Measurements from ENCODE around the gene BICRA. TPM values are rescaled to one million over a fixed set of nuclear protein-coding genes. Genes with fewer than 3 reads are reported as not detected.

The BICRA gene
- total RNA-seq, 1 donor from 2014 or later = 15.6 TPM

DNA sequence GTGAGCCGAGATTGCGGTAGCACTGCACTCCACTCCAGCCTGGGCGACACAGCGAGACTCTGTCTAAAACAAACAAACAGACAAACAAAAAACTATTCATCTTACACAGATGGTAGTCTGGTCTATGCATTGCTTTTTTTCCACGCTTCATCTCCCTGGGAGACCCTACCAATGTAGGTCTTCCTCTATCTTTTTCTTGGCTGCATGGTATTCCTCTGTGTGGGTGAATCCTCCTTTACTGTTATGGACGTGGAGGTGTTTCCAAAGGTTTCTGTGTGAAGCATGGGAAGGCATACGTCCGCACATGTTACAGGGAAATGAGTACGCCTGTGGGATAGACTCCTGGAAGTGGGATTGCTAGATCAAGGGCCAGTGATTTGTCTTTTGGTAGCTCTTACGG lies 5.6 kb downstream of the BICRA start:
- DNase-seq (ENCODE audit: low spot score) = no peak
- peaks cover 2% of the 10 kb centered on the region for H3K27me3 Mint-ChIP-seq (ENCODE audit: insufficient read depth, low read depth)
- Histone ChIP-seq H3K79me2 (ENCODE audit: low read depth) (peaks cover 100% of the 10 kb centered on the region), H3K9me3 (ENCODE audit: low read depth) (no peaks in the 10 kb centered on the region), H3K36me3 (no peaks in the 10 kb centered on the region), H3K4me3 (no peak overlapping the region), H3K4me2 (no peak overlapping the region), H4K20me1 (ENCODE audit: low read depth) (peaks cover 100% of the 10 kb centered on the region), H3K4me1 (peaks cover 31% of the 10 kb centered on the region), H2AFZ (replicated peaks) (no peak overlapping the region), H3K27ac (no peak overlapping the region), H3K27me3 (no peaks in the 10 kb centered on the region), H3F3A (ENCODE audit: low read depth) (peaks cover 42% of the 10 kb centered on the region), H3K9ac (no peak overlapping the region)
- H3K27ac Mint-ChIP-seq = no peak overlapping the region
- TF ChIP-seq, protein P1, sequence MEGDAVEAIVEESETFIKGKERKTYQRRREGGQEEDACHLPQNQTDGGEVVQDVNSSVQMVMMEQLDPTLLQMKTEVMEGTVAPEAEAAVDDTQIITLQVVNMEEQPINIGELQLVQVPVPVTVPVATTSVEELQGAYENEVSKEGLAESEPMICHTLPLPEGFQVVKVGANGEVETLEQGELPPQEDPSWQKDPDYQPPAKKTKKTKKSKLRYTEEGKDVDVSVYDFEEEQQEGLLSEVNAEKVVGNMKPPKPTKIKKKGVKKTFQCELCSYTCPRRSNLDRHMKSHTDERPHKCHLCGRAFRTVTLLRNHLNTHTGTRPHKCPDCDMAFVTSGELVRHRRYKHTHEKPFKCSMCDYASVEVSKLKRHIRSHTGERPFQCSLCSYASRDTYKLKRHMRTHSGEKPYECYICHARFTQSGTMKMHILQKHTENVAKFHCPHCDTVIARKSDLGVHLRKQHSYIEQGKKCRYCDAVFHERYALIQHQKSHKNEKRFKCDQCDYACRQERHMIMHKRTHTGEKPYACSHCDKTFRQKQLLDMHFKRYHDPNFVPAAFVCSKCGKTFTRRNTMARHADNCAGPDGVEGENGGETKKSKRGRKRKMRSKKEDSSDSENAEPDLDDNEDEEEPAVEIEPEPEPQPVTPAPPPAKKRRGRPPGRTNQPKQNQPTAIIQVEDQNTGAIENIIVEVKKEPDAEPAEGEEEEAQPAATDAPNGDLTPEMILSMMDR (IDR thresholded peaks at IDR 0.05) = no peak
- TF ChIP-seq EZH2phosphoT487 (IDR thresholded peaks at IDR 0.05) (no peak), EZH2 (IDR thresholded peaks at IDR 0.05) (no peak)
- H3K36me3 Mint-ChIP-seq = peaks cover 7% of the 10 kb centered on the region
- H3K4me3 Mint-ChIP-seq = no peak overlapping the region
- H3K9me3 Mint-ChIP-seq = no peaks in the 10 kb centered on the region
- H3K4me1 Mint-ChIP-seq = peaks cover 55% of the 10 kb centered on the region

DNA sequence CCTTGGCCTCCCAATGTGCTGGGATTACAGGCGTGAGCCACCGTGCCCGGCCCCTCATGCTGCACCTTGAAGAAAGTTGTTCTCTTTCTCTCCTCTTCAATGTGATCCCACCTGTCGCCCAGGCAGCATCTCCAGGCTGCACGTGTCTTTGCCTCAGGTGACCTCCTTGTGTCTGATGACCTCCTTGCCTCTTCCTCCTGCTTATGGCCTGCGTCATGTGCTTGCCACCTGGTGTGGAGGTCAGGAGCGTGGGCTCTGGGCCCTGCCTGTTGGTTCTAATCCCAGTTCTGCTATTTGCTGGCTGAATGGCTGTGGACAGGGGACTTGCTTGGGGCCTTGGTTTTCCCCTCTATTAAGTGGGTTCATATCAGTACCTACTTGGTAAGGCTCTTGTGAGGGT lies 6.3 kb downstream of the BICRA start:
- Histone ChIP-seq H3K36me3 (no peaks in the 10 kb centered on the region), H3K9ac (no peak overlapping the region), H2AFZ (replicated peaks) (no peak overlapping the region), H3K9me3 (ENCODE audit: low read depth) (no peaks in the 10 kb centered on the region), H3K27ac (no peak overlapping the region), H3K4me1 (peaks cover 35% of the 10 kb centered on the region), H3F3A (ENCODE audit: low read depth) (peaks cover 48% of the 10 kb centered on the region), H4K20me1 (ENCODE audit: low read depth) (peaks cover 100% of the 10 kb centered on the region), H3K4me2 (no peak overlapping the region), H3K79me2 (ENCODE audit: low read depth) (peaks cover 100% of the 10 kb centered on the region), H3K27me3 (no peaks in the 10 kb centered on the region), H3K4me3 (no peak overlapping the region)
- H3K4me1 Mint-ChIP-seq = peaks cover 62% of the 10 kb centered on the region
- no peak for DNase-seq (ENCODE audit: low spot score)
- peak overlapping the region; percentile 83 for H3K27ac Mint-ChIP-seq
- H3K4me3 Mint-ChIP-seq = no peak overlapping the region
- H3K9me3 Mint-ChIP-seq = no peaks in the 10 kb centered on the region
- H3K36me3 Mint-ChIP-seq = peaks cover 7% of the 10 kb centered on the region
- no peak for TF ChIP-seq EZH2phosphoT487 (IDR thresholded peaks at IDR 0.05)
- TF ChIP-seq, protein P1 (IDR thresholded peaks at IDR 0.05) = no peak
- TF ChIP-seq EZH2 (IDR thresholded peaks at IDR 0.05) = no peak
- H3K27me3 Mint-ChIP-seq (ENCODE audit: insufficient read depth, low read depth) = peaks cover 2% of the 10 kb centered on the region

DNA sequence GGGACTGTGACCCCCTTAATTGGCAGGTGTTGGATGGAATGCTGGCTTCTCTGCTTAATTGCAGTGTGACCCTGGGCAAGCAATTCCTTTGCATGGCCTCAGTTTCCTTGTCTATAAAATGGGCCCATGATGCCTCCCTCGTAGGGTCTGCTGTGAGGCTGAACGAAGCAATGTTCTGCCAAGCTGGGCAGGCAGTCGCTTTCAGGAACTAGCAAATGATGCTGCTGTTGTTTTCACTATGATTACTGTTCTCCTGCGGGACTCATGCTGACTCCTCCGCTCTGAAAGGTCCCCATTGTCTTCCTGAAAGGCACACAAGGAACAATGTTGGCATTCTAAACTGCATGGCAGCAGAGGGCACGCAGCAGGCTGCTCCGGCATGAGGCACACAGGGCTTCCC lies 6.8 kb downstream of the BICRA start:
- peaks cover 100% of the 10 kb centered on the region for H3K79me2 ChIP-seq (ENCODE audit: low read depth)
- DNase-seq (ENCODE audit: low spot score) = no peak
- H3K9me3 ChIP-seq (ENCODE audit: low read depth) = no peaks in the 10 kb centered on the region
- H3K27me3 ChIP-seq = no peaks in the 10 kb centered on the region
- Mint-ChIP-seq H3K27ac (no peak overlapping the region), H3K4me1 (peaks cover 61% of the 10 kb centered on the region), H3K36me3 (peaks cover 7% of the 10 kb centered on the region), H3K27me3 (ENCODE audit: insufficient read depth, low read depth) (peaks cover 2% of the 10 kb centered on the region), H3K4me3 (peak overlapping the region; percentile 48), H3K9me3 (no peaks in the 10 kb centered on the region)
- H3K4me1 ChIP-seq = peaks cover 31% of the 10 kb centered on the region
- peaks cover 47% of the 10 kb centered on the region for H3F3A ChIP-seq (ENCODE audit: low read depth)
- H3K36me3 ChIP-seq = no peaks in the 10 kb centered on the region
- no peak overlapping the region for H3K27ac ChIP-seq
- H2AFZ ChIP-seq (replicated peaks) = no peak overlapping the region
- no peak for TF ChIP-seq EZH2 (IDR thresholded peaks at IDR 0.05)
- TF ChIP-seq EZH2phosphoT487 (IDR thresholded peaks at IDR 0.05) = no peak
- TF ChIP-seq, protein P1 (IDR thresholded peaks at IDR 0.05) = no peak
- no peak overlapping the region for H3K9ac ChIP-seq
- H4K20me1 ChIP-seq (ENCODE audit: low read depth) = peaks cover 100% of the 10 kb centered on the region
- no peak overlapping the region for H3K4me3 ChIP-seq
- no peak overlapping the region for H3K4me2 ChIP-seq

Data from neural progenitor cell (in vitro differentiated cells).